Heart right ventricle (tissue), 16 donors: Measurements from ENCODE around the gene BTG4. TPM values are rescaled to one million over a fixed set of nuclear protein-coding genes. Genes with fewer than 3 reads are reported as not detected.

Experiments used
- ATAC-seq, 8 donors: fragments of 200-7000 bp; cut with Tn5 transposase; one replicate each; pipeline ENCODE4 v1.9.1; 2020; ENCODE audit warnings: mild to moderate bottlenecking in 8 of 8, moderate library complexity in 8 of 8, moderate number of reproducible peaks in 1 of 8
- DNase-seq, 2 donors: peaks; one replicate each; pipeline ENCODE4 v3.0.0-alpha.2; 2020
- H3K27ac ChIP-seq, 10 donors: fragments of 200-600 bp; sonication (generic) in 2 of 10; one replicate each; pipeline versions ENCODE4 v1.5.0 to v1.8.0; 2020 to 2022; ENCODE audit warnings: mild to moderate bottlenecking in 3 of 10
- H3K27me3 ChIP-seq, 7 donors: fragments of 200-600 bp; one replicate each; pipeline ENCODE4 v1.8.0; 2021 to 2022; ENCODE audit warnings: mild to moderate bottlenecking in 2 of 7
- H3K36me3 ChIP-seq, 9 donors: fragments of 200-600 bp; sonication (generic) in 1 of 9; one replicate each; pipeline versions ENCODE4 v1.5.0 to v1.8.0; 2020 to 2022; ENCODE audit warnings: mild to moderate bottlenecking in 2 of 9
- H3K4me1 ChIP-seq, 9 donors: fragments of 200-600 bp; sonication (generic) in 1 of 9; one replicate each; pipeline versions ENCODE4 v1.5.0 to v1.8.0; 2020 to 2022; ENCODE audit warnings: mild to moderate bottlenecking in 4 of 9
- H3K4me3 ChIP-seq, 10 donors: fragments of 200-600 bp; sonication (generic) in 2 of 10; one replicate each; pipeline versions ENCODE4 v1.5.0 to v1.8.0; 2020 to 2022; ENCODE audit warnings: mild to moderate bottlenecking in 7 of 10, moderate library complexity in 2 of 10
- H3K9me3 ChIP-seq, 11 donors: fragments of 200-600 bp in 10 of 11; sonication (generic) in 2 of 11; one replicate each; pipeline versions ENCODE4 v1.5.0 to v1.8.0; 2013 to 2022; ENCODE audit warnings: mild to moderate bottlenecking in 2 of 11, control low read depth in 1 of 11, moderate library complexity in 1 of 11
- WGBS, 2 donors: extraction: QIAGEN DNeasy Blood & Tissue Kit; methylation state at CpG; one replicate each; pipeline ENCODE4 v1.1.7; 2013; ENCODE audit warnings: inconsistent platforms in 1 of 2; 5-methylcytosine and 5-hydroxymethylcytosine counted together
- intact Hi-C, 10 donors: fragments of 100-400 bp; cut with DNase I; formaldehyde crosslinking; loops; one replicate each; pipeline versions ENCODE4 v1.11.1 to v1.14.2; 2022
- polyA plus RNA-seq, 2 donors: library from polyadenylated mRNA; stranded (reverse); fragments of 200-250 nt; gene quantifications; one replicate each; pipeline ENCODE4 v1.2.3, GENCODE V29; 2013
- total RNA-seq, 10 donors: library from RNA; stranded (reverse); fragmentation: NEBNext Ultra II Directional in 3 of 10; extraction: Animal tissue kit (Norgen Biotek cat#: 25700) in 3 of 10; gene quantifications; one replicate each; pipeline versions ENCODE4 v1.2.1 to v1.2.4, GENCODE V29; 2021 to 2023
- TF ChIP-seq, protein P1 (sequence below), 9 donors: fragments of 200-600 bp; sonication (generic) in 2 of 9; IDR thresholded peaks; one replicate each; pipeline versions ENCODE4 v1.5.0 to v1.8.0; 2021 to 2022; ENCODE audit warnings: antibody characterized with exemption in 9 of 9, mild to moderate bottlenecking in 5 of 9, moderate library complexity in 1 of 9
- donor health status: Arrhythmogenic right ventricular cardiomyopathy.
- donor health status: ischemic (EF 13 %, LVEDD 7.1; RV severe dilation, severe dysfunction).
- donor health status: healthy with polysubstance abuse.
- donor health status: DM: no; HTN: yes; CAD: no.
- donor health status: DM: no; HTN: no; CAD: no.
- donor health status: ischemic (EF 25% LVEDD 6.9; RV normal size, moderate dysfunction).
- donor health status: ischemic (EF 25% LVEDD 5.7; RV mildly dilated, moderate dysfunction).
- donor health status: healthy.
- donor health status: DM: yes; HTN: yes; CAD: no.
- donor health status: Ischemic cardiomyopathy.
- donor health status: ischemic (EF 35%, LVEDD 5.7; RV mildly dilated, moderate dysfunction).
- donor health status: nonischemic (EF 11% LVEDD 7.7; RV severe dilation, severe dysfunction).
- donor health status: DM: yes; HTN: yes; CAD: no.
- donor health status: PGD.
- donor health status: ischemic (EF 29% LVEDD 5.4; RV normal size, mild dysfunction).
- donor health status: nonischemic (EF 23%, LVEDD 6.1; RV moderate dilation, normal function).

BTG4 gene
- total and polyA plus RNA-seq, 12 donors: not detected

DNA sequence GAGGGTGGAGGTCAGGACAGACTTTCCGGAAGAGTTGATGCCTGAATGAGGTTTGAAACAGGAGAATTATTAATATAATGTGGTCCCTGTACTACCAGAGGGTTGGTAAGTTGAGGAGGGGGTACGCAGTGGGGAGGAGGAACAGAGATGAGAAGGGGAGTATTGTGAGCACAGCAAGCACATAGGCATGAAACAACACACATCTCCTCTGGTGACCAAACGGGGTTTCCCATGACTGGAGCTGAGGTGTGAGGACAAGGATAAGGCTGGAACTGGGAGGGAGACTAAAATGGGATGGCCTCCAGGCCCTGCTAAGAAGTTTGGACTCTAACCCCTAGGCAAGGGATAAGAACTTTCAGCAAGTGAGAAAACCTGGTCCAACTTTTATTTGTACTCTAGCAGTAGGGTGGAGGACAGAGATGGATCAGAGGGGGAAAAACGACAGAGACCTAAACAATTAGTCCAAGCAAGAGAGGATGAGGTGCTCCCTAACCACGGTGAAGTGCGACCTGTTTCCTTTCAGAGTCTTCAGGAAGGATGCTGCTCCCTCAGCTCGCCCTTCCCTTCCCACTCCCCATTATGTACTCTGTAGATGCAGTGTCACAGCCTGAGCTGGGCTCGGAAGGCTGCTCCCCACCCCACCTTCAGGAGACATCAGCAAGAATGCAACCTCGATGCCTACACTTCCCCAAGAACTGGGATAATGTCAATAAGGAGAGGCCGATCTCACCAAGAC is 59.2 kb downstream of the BTG4 start:
- ATAC-seq (no peak), DNase-seq (no peak)
- intact Hi-C loops: loop anchor here in 1 of 10 donors (10.0 kb wide), 2 partner anchors 92 to 392 kb away; partner anchors contain the start of gene LAYN
- TF ChIP-seq, protein P1, sequence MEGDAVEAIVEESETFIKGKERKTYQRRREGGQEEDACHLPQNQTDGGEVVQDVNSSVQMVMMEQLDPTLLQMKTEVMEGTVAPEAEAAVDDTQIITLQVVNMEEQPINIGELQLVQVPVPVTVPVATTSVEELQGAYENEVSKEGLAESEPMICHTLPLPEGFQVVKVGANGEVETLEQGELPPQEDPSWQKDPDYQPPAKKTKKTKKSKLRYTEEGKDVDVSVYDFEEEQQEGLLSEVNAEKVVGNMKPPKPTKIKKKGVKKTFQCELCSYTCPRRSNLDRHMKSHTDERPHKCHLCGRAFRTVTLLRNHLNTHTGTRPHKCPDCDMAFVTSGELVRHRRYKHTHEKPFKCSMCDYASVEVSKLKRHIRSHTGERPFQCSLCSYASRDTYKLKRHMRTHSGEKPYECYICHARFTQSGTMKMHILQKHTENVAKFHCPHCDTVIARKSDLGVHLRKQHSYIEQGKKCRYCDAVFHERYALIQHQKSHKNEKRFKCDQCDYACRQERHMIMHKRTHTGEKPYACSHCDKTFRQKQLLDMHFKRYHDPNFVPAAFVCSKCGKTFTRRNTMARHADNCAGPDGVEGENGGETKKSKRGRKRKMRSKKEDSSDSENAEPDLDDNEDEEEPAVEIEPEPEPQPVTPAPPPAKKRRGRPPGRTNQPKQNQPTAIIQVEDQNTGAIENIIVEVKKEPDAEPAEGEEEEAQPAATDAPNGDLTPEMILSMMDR (IDR thresholded peaks at IDR 0.05): no peak
- no peaks in the 10 kb centered on the region for H3K36me3 ChIP-seq
- no peak overlapping the region for H3K27ac ChIP-seq
- H3K9me3 ChIP-seq: no peaks in the 10 kb centered on the region
- no peaks in the 10 kb centered on the region for H3K4me1 ChIP-seq
- WGBS, 2 donors: 63 to 66% methylated on average over 10 of the region's 10 CpGs
- no peak overlapping the region for H3K4me3 ChIP-seq
- peaks cover 0 to 22% (median 5%) of the 10 kb centered on the region in 7 donors for H3K27me3 ChIP-seq

DNA sequence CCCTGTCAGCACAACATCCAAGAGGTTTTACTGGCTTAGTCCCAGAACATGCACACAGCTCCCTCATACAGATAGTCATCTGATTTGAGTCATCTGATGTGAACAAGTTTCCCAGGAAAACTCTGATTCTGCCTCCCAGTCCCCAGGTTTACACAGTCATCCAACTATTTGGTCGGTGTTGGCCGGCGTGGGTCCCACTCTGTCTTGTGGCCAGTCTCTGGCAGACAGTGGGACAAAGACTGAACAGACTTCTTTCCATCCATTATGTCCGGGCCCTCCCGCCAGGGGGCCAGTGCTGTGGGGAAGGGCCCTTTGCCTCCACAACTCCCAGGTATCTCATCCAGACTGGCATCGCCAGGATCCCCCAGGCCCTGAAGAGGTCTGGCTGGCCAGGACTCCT is 60.0 kb downstream of the BTG4 start:
- H3K4me3 ChIP-seq: no peak overlapping the region
- no peaks in the 10 kb centered on the region for H3K36me3 ChIP-seq
- H3K27me3 ChIP-seq: peaks cover 0 to 18% (median 5%) of the 10 kb centered on the region in 7 donors
- no peaks in the 10 kb centered on the region for H3K4me1 ChIP-seq
- intact Hi-C loops: loop anchor here in 1 of 10 donors (10.0 kb wide), 2 partner anchors 93 to 393 kb away; partner anchors contain the start of gene LAYN
- DNase-seq (no peak), ATAC-seq (no peak)
- WGBS, 2 donors: 88% methylated on average over 6 of the region's 6 CpGs
- TF ChIP-seq, protein P1 (IDR thresholded peaks at IDR 0.05): no peak
- H3K27ac ChIP-seq: no peak overlapping the region
- H3K9me3 ChIP-seq: no peaks in the 10 kb centered on the region

DNA sequence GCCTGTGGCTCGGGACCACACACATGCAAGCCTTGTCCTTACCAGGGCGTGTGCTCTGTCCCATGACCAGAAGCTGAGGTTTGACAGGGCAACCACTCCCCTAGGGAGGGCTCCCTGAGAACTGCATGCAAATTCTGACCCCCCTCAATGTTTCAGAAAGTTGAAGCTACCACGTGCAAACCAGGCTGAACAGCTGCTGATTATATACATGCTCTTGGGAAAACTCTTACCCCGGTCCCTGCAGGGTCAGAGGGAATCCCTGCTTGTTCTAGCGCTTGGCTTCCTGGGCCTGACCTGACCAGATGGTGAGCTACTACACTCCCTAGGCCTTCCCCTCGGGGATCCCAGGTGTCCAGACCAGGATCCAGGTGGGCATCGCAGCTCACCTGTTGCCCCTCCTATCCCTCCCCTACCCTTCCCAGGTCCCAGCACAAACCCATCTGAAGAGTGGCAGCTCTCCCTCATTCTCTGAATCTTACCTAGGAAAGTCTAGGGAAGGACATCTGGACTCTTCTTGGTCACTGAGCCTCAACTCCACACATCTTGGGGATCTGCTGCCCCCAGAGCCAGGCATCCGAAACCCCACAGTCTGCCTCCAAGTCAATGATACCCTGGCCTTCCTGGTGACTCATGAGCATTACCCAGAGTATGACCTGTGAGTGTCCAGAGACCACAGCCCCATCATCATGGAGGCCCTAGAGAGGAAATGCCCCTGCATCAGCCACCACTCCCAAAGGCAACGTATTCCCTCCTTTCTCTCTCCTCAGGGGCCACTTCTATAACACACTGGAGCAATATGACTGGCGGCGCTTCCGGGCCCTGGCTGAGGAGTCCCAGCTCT is 61.5 kb downstream of the BTG4 start:
- Histone ChIP-seq H3K4me3 (no peak overlapping the region), H3K27me3 (peaks cover 0 to 9% (median 5%) of the 10 kb centered on the region in 7 donors), H3K9me3 (no peaks in the 10 kb centered on the region), H3K4me1 (peaks cover 0 to 11% (median 6%) of the 10 kb centered on the region in 9 donors), H3K36me3 (no peaks in the 10 kb centered on the region), H3K27ac (no peak overlapping the region)
- WGBS, 2 donors: 86 to 87% methylated on average over 12 of the region's 12 CpGs
- intact Hi-C loops: loop anchor here in 1 of 10 donors (10.0 kb wide), 2 partner anchors 94 to 394 kb away; partner anchors contain the start of gene LAYN
- ATAC-seq: no peak
- DNase-seq: no peak
- TF ChIP-seq, protein P1 (IDR thresholded peaks at IDR 0.05): no peak
